ENCODE data around the gene PSMG3.

DNA sequence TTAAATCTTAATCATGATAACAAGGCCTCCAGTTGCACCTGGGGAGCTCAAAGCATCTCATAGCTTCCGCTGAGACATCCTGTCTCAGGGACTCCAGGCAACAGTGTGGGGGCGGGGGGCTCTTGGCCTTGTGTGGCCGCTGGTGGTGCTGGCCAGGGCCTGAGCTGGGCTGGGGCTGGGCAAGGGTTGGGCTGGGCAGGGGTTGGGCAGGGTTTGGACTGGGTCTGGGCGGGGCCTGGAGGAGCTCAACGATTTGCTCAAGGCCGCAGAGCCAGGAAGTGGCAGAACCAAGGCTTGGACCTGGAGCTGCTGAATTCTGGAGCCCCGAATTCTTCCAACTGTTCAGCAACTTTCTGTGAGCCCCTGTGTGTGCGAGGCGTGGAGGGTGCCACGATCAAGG is 37.9 kb upstream of the PSMG3 start:
- TF ChIP-seq, protein P1, sequence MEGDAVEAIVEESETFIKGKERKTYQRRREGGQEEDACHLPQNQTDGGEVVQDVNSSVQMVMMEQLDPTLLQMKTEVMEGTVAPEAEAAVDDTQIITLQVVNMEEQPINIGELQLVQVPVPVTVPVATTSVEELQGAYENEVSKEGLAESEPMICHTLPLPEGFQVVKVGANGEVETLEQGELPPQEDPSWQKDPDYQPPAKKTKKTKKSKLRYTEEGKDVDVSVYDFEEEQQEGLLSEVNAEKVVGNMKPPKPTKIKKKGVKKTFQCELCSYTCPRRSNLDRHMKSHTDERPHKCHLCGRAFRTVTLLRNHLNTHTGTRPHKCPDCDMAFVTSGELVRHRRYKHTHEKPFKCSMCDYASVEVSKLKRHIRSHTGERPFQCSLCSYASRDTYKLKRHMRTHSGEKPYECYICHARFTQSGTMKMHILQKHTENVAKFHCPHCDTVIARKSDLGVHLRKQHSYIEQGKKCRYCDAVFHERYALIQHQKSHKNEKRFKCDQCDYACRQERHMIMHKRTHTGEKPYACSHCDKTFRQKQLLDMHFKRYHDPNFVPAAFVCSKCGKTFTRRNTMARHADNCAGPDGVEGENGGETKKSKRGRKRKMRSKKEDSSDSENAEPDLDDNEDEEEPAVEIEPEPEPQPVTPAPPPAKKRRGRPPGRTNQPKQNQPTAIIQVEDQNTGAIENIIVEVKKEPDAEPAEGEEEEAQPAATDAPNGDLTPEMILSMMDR (IDR thresholded peaks at IDR 0.05; ENCODE audit: low read length): no peak
- TF ChIP-seq EZH2 (IDR thresholded peaks at IDR 0.05; ENCODE audit: borderline replicate concordance, low read length): no peak

Data from OCI-LY1 (cell line).